ENCODE data around the gene CAMSAP1.

Gene CAMSAP1

GRCh38 chr9:135905380-135906258 lies 1.7 kb downstream of the CAMSAP1 start:
- Histone ChIP-seq H3K27ac (ENCODE audit: low read depth, low read length) (no peak overlapping the region), H3K9ac (ENCODE audit: low read length) (peak overlapping the region; percentile 3), H3K4me1 (ENCODE audit: control insufficient read depth, low read depth, low read length) (no peaks in the 10 kb centered on the region), H3K18ac (ENCODE audit: low read length) (no peak overlapping the region), H3K4me2 (ENCODE audit: low read length) (peak overlapping the region; percentile 7), H4K5ac (ENCODE audit: low read length) (no peak overlapping the region), H3K23ac (ENCODE audit: low read length) (no peak overlapping the region), H3K4me3 (ENCODE audit: low read length) (no peak overlapping the region), H4K8ac (ENCODE audit: low read depth, low read length) (no peak overlapping the region), H3K4ac (ENCODE audit: low read depth, low read length) (no peak overlapping the region), H3K36me3 (ENCODE audit: control insufficient read depth, insufficient read depth, low read length) (no peaks in the 10 kb centered on the region), H3K27me3 (ENCODE audit: insufficient read depth, low read length, poor library complexity) (no peaks in the 10 kb centered on the region), H2AK5ac (ENCODE audit: low read length) (no peak overlapping the region), H2BK120ac (ENCODE audit: low read depth, low read length) (no peak overlapping the region), H2BK5ac (ENCODE audit: low read length) (no peak overlapping the region), H2BK15ac (replicated peaks; ENCODE audit: low read depth) (no peak overlapping the region), H3K79me1 (ENCODE audit: low read length) (peaks cover 31% of the 10 kb centered on the region), H3K56ac (ENCODE audit: low read length) (peak overlapping the region; percentile 65), H3K79me2 (ENCODE audit: control insufficient read depth, insufficient read depth, low read length) (peaks cover 58% of the 10 kb centered on the region)
- WGBS (ENCODE audit: extremely low coverage, insufficient coverage, low lambda C conversion rate) = no CpG with 5 or more reads among the region's 23 CpGs
- DNase-seq = no peak

GRCh38 chr9:135903786-135904520 lies 3.4 kb downstream of the CAMSAP1 start:
- DNase-seq = no peak
- no peaks in the 10 kb centered on the region for H3K4me1 ChIP-seq (ENCODE audit: control insufficient read depth, low read depth, low read length)
- no peaks in the 10 kb centered on the region for H3K36me3 ChIP-seq (ENCODE audit: control insufficient read depth, insufficient read depth, low read length)
- no peaks in the 10 kb centered on the region for H3K27me3 ChIP-seq (ENCODE audit: insufficient read depth, low read length, poor library complexity)
- no peak overlapping the region for H3K27ac ChIP-seq (ENCODE audit: low read depth, low read length)
- H2BK120ac ChIP-seq (ENCODE audit: low read depth, low read length) = no peak overlapping the region
- H4K8ac ChIP-seq (ENCODE audit: low read depth, low read length) = no peak overlapping the region
- H3K79me2 ChIP-seq (ENCODE audit: control insufficient read depth, insufficient read depth, low read length) = peaks cover 73% of the 10 kb centered on the region
- H2AK5ac ChIP-seq (ENCODE audit: low read length) = no peak overlapping the region
- no peak overlapping the region for H3K9ac ChIP-seq (ENCODE audit: low read length)
- H4K5ac ChIP-seq (ENCODE audit: low read length) = no peak overlapping the region
- H3K56ac ChIP-seq (ENCODE audit: low read length) = no peak overlapping the region
- peaks cover 36% of the 10 kb centered on the region for H3K79me1 ChIP-seq (ENCODE audit: low read length)
- no peak overlapping the region for H3K23ac ChIP-seq (ENCODE audit: low read length)
- H3K4ac ChIP-seq (ENCODE audit: low read depth, low read length) = no peak overlapping the region
- no peak overlapping the region for H2BK5ac ChIP-seq (ENCODE audit: low read length)
- H3K4me2 ChIP-seq (ENCODE audit: low read length) = no peak overlapping the region
- no CpG with 5 or more reads among the region's 16 CpGs for WGBS (ENCODE audit: extremely low coverage, insufficient coverage, low lambda C conversion rate)
- no peak overlapping the region for H3K18ac ChIP-seq (ENCODE audit: low read length)
- no peak overlapping the region for H3K4me3 ChIP-seq (ENCODE audit: low read length)
- H2BK15ac ChIP-seq (replicated peaks; ENCODE audit: low read depth) = no peak overlapping the region

- no peak overlapping the region for H2BK120ac ChIP-seq (ENCODE audit: low read depth, low read length)
These were observed 4.0 kb downstream of the CAMSAP1 start for GRCh38 chr9:135903358-135903656.

GRCh38 chr9:135902655-135903357 lies 4.5 kb downstream of the CAMSAP1 start:
- Histone ChIP-seq H3K56ac (ENCODE audit: low read length) (no peak overlapping the region), H3K18ac (ENCODE audit: low read length) (no peak overlapping the region), H3K79me2 (ENCODE audit: control insufficient read depth, insufficient read depth, low read length) (peaks cover 84% of the 10 kb centered on the region), H2BK120ac (ENCODE audit: low read depth, low read length) (no peak overlapping the region), H2AK5ac (ENCODE audit: low read length) (no peak overlapping the region), H4K8ac (ENCODE audit: low read depth, low read length) (no peak overlapping the region), H4K5ac (ENCODE audit: low read length) (no peak overlapping the region), H3K4me2 (ENCODE audit: low read length) (no peak overlapping the region), H3K9ac (ENCODE audit: low read length) (no peak overlapping the region), H2BK5ac (ENCODE audit: low read length) (no peak overlapping the region), H3K27me3 (ENCODE audit: insufficient read depth, low read length, poor library complexity) (no peaks in the 10 kb centered on the region), H3K4me3 (ENCODE audit: low read length) (no peak overlapping the region), H3K23ac (ENCODE audit: low read length) (no peak overlapping the region), H3K36me3 (ENCODE audit: control insufficient read depth, insufficient read depth, low read length) (no peaks in the 10 kb centered on the region), H3K27ac (ENCODE audit: low read depth, low read length) (no peak overlapping the region), H3K4me1 (ENCODE audit: control insufficient read depth, low read depth, low read length) (no peaks in the 10 kb centered on the region), H3K4ac (ENCODE audit: low read depth, low read length) (no peak overlapping the region), H2BK15ac (replicated peaks; ENCODE audit: low read depth) (no peak overlapping the region), H3K79me1 (ENCODE audit: low read length) (peaks cover 34% of the 10 kb centered on the region)
- no CpG with 5 or more reads among the region's 12 CpGs for WGBS (ENCODE audit: extremely low coverage, insufficient coverage, low lambda C conversion rate)
- no peak for DNase-seq

More at GRCh38 chr9:135903358-135903656, 4.0 kb downstream of the CAMSAP1 start:
- no CpG with 5 or more reads among the region's 3 CpGs for WGBS (ENCODE audit: extremely low coverage, insufficient coverage, low lambda C conversion rate)
- no peak overlapping the region for H4K5ac ChIP-seq (ENCODE audit: low read length)
- peaks cover 79% of the 10 kb centered on the region for H3K79me2 ChIP-seq (ENCODE audit: control insufficient read depth, insufficient read depth, low read length)
- H2BK5ac ChIP-seq (ENCODE audit: low read length) = no peak overlapping the region
- H3K4me1 ChIP-seq (ENCODE audit: control insufficient read depth, low read depth, low read length) = no peaks in the 10 kb centered on the region
- no peak overlapping the region for H3K23ac ChIP-seq (ENCODE audit: low read length)
- no peak overlapping the region for H3K9ac ChIP-seq (ENCODE audit: low read length)
- no peak overlapping the region for H2BK15ac ChIP-seq (replicated peaks; ENCODE audit: low read depth)
- H3K56ac ChIP-seq (ENCODE audit: low read length) = no peak overlapping the region
- no peaks in the 10 kb centered on the region for H3K36me3 ChIP-seq (ENCODE audit: control insufficient read depth, insufficient read depth, low read length)
- H2AK5ac ChIP-seq (ENCODE audit: low read length) = no peak overlapping the region
- H3K27me3 ChIP-seq (ENCODE audit: insufficient read depth, low read length, poor library complexity) = no peaks in the 10 kb centered on the region
- no peak overlapping the region for H3K4me2 ChIP-seq (ENCODE audit: low read length)
- H3K4ac ChIP-seq (ENCODE audit: low read depth, low read length) = no peak overlapping the region
- H4K8ac ChIP-seq (ENCODE audit: low read depth, low read length) = no peak overlapping the region
- no peak overlapping the region for H3K27ac ChIP-seq (ENCODE audit: low read depth, low read length)
- no peak for DNase-seq
- H3K4me3 ChIP-seq (ENCODE audit: low read length) = no peak overlapping the region
- peaks cover 34% of the 10 kb centered on the region for H3K79me1 ChIP-seq (ENCODE audit: low read length)
- H3K18ac ChIP-seq (ENCODE audit: low read length) = no peak overlapping the region

GRCh38 chr9:135901826-135902225 lies 5.5 kb downstream of the CAMSAP1 start:
- H3K4me1 ChIP-seq (ENCODE audit: control insufficient read depth, low read depth, low read length) = no peaks in the 10 kb centered on the region
- H3K27me3 ChIP-seq (ENCODE audit: insufficient read depth, low read length, poor library complexity) = no peaks in the 10 kb centered on the region
- H3K9ac ChIP-seq (ENCODE audit: low read length) = no peak overlapping the region
- H3K27ac ChIP-seq (ENCODE audit: low read depth, low read length) = no peak overlapping the region
- H3K4me3 ChIP-seq (ENCODE audit: low read length) = no peak overlapping the region
- H3K36me3 ChIP-seq (ENCODE audit: control insufficient read depth, insufficient read depth, low read length) = no peaks in the 10 kb centered on the region
- WGBS (ENCODE audit: extremely low coverage, insufficient coverage, low lambda C conversion rate) = 100% methylated on average over 1 of the region's 2 CpGs
- H2BK120ac ChIP-seq (ENCODE audit: low read depth, low read length) = no peak overlapping the region
- H3K4ac ChIP-seq (ENCODE audit: low read depth, low read length) = no peak overlapping the region
- H3K79me2 ChIP-seq (ENCODE audit: control insufficient read depth, insufficient read depth, low read length) = peaks cover 92% of the 10 kb centered on the region
- no peak overlapping the region for H2AK5ac ChIP-seq (ENCODE audit: low read length)
- H4K8ac ChIP-seq (ENCODE audit: low read depth, low read length) = no peak overlapping the region
- no peak overlapping the region for H2BK5ac ChIP-seq (ENCODE audit: low read length)
- no peak overlapping the region for H3K56ac ChIP-seq (ENCODE audit: low read length)
- no peak overlapping the region for H3K23ac ChIP-seq (ENCODE audit: low read length)
- no peak overlapping the region for H3K18ac ChIP-seq (ENCODE audit: low read length)
- H4K5ac ChIP-seq (ENCODE audit: low read length) = no peak overlapping the region
- no peak overlapping the region for H2BK15ac ChIP-seq (replicated peaks; ENCODE audit: low read depth)
- no peak for DNase-seq
- peaks cover 35% of the 10 kb centered on the region for H3K79me1 ChIP-seq (ENCODE audit: low read length)
- H3K4me2 ChIP-seq (ENCODE audit: low read length) = no peak overlapping the region
